HEK293 (cell line): ENCODE results near the gene RAMP1.

Experiments
- CTCF ChIA-PET: fragments of 350-600 bp; formaldehyde crosslinking; extraction: SDS; loops from one replicate; lab custom pipeline; 2021; ENCODE audit warnings: antibody characterized with exemption; lab: Yijun Ruan, JAX
- POLR2A ChIA-PET: fragments of 300-600 bp; formaldehyde crosslinking; extraction: SDS; loops from one replicate; lab custom pipeline; 2020; ENCODE audit warnings: antibody characterized with exemption, inconsistent platforms; lab: Yijun Ruan, JAX
- H3K27ac ChIP-seq: fragments of 200-500 bp; sonication (Bioruptor generic); 2 replicates; pipeline ENCODE4 v1.5.1; 2014; ENCODE audit warnings: low read depth, low read length, control low read depth, inconsistent platforms; ENCODE audit errors: extremely low read depth
- H3K36me3 ChIP-seq, 2 experiments: fragments of 200-500 bp in 1 of 2; sonication (Bioruptor generic) in 1 of 2; 1 replicate in 1 of 2; 2 replicates in 1 of 2; pipeline ENCODE4 v1.5.1; 2014 to 2017; ENCODE audit warnings: inconsistent platforms in 2 of 2, low read length in 2 of 2; ENCODE audit not compliant: control insufficient read depth in 2 of 2, insufficient read depth in 1 of 2
- H3K4me1 ChIP-seq: fragments of 200-500 bp; sonication (Bioruptor generic); 2 replicates; pipeline ENCODE4 v1.5.1; 2014; ENCODE audit warnings: mild to moderate bottlenecking, low read length, inconsistent platforms; ENCODE audit not compliant: control insufficient read depth, insufficient read depth
- H3K4me3 ChIP-seq: 2 replicates; pipeline ENCODE4 v1.5.1; 2011; ENCODE audit warnings: low read depth, mild to moderate bottlenecking, control low read depth, low read length, moderate library complexity
- H3K9me3 ChIP-seq: fragments of 200-500 bp; sonication (Bioruptor generic); 2 replicates; pipeline ENCODE4 v1.5.1; 2014; ENCODE audit warnings: low read depth, low read length, inconsistent platforms; ENCODE audit not compliant: control insufficient read depth, insufficient read depth
- FEZF1 ChIP-seq: fragments of 450-650 bp; formaldehyde crosslinking; IDR thresholded peaks from 2 replicates; pipeline ENCODE4 v1.5.1; 2016; ENCODE audit warnings: missing biosample characterization, missing genetic modification characterization
- GLI2 ChIP-seq: fragments of 450-650 bp; formaldehyde crosslinking; IDR thresholded peaks from 2 replicates; pipeline ENCODE4; 2017; ENCODE audit warnings: missing biosample characterization, missing genetic modification characterization, low read depth, borderline replicate concordance
- HIC1 ChIP-seq: fragments of 450-650 bp; formaldehyde crosslinking; IDR thresholded peaks from 2 replicates; pipeline ENCODE4 v1.5.1; 2016; ENCODE audit warnings: missing biosample characterization, missing genetic modification characterization
- RBAK ChIP-seq: fragments of 450-650 bp; formaldehyde crosslinking; IDR thresholded peaks from 2 replicates; pipeline ENCODE4 v1.5.1; 2016; ENCODE audit warnings: missing biosample characterization, missing genetic modification characterization
- YY1 ChIP-seq: fragments of 450-650 bp; formaldehyde crosslinking; IDR thresholded peaks from 2 replicates; pipeline ENCODE4 v1.5.1; 2018; ENCODE audit warnings: missing biosample characterization, missing genetic modification characterization
- YY2 ChIP-seq: fragments of 450-650 bp; formaldehyde crosslinking; IDR thresholded peaks from 2 replicates; pipeline ENCODE4 v1.5.1; 2016; ENCODE audit warnings: missing biosample characterization, missing genetic modification characterization
- ZBTB10 ChIP-seq: fragments of 450-650 bp; formaldehyde crosslinking; IDR thresholded peaks from 2 replicates; pipeline ENCODE4 v1.5.1; 2016; ENCODE audit warnings: missing biosample characterization, missing genetic modification characterization
- ZFP37 ChIP-seq: fragments of 450-650 bp; formaldehyde crosslinking; IDR thresholded peaks from 2 replicates; pipeline ENCODE4 v1.5.1; 2016; ENCODE audit warnings: missing biosample characterization, missing genetic modification characterization
- ZIC2 ChIP-seq: fragments of 450-650 bp; formaldehyde crosslinking; IDR thresholded peaks from 2 replicates; pipeline ENCODE4 v1.5.1; 2016; ENCODE audit warnings: missing biosample characterization, missing genetic modification characterization
- ZNF112 ChIP-seq: fragments of 450-650 bp; formaldehyde crosslinking; IDR thresholded peaks from 2 replicates; pipeline ENCODE4 v1.5.0; 2017; ENCODE audit warnings: missing biosample characterization, missing genetic modification characterization
- ZNF23 ChIP-seq: fragments of 450-650 bp; formaldehyde crosslinking; IDR thresholded peaks from 2 replicates; pipeline ENCODE4 v1.5.1; 2016; ENCODE audit warnings: missing biosample characterization, missing genetic modification characterization, borderline replicate concordance
- ZNF248 ChIP-seq: fragments of 450-650 bp; formaldehyde crosslinking; IDR thresholded peaks from 2 replicates; pipeline ENCODE4 v1.5.1; 2017; ENCODE audit warnings: missing biosample characterization, missing genetic modification characterization
- ZNF274 ChIP-seq, 2 experiments: fragments of 200-500 bp in 1 of 2; fragments of 450-650 bp in 1 of 2; sonication (Bioruptor generic) in 1 of 2; formaldehyde crosslinking in 1 of 2; IDR thresholded peaks; 2 replicates each; pipeline versions ENCODE4 v1.5.1 to v1.6.1; 2014 to 2016; ENCODE audit warnings: borderline replicate concordance in 1 of 2, inconsistent platforms in 1 of 2, low read length in 1 of 2, missing biosample characterization in 1 of 2, missing genetic modification characterization in 1 of 2
- ZNF350 ChIP-seq: fragments of 450-650 bp; formaldehyde crosslinking; IDR thresholded peaks from 2 replicates; pipeline ENCODE4 v1.5.0; 2017; ENCODE audit warnings: missing biosample characterization, mild to moderate bottlenecking, missing genetic modification characterization
- ZNF426 ChIP-seq: fragments of 450-650 bp; formaldehyde crosslinking; IDR thresholded peaks from 2 replicates; pipeline ENCODE4 v1.5.1; 2017; ENCODE audit warnings: missing biosample characterization, missing genetic modification characterization, mild to moderate bottlenecking, inconsistent platforms, moderate library complexity
- ZNF768 ChIP-seq: fragments of 450-650 bp; formaldehyde crosslinking; IDR thresholded peaks from 2 replicates; pipeline ENCODE4 v1.5.1; 2018; ENCODE audit warnings: missing biosample characterization, mild to moderate bottlenecking, missing genetic modification characterization
- ZNF777 ChIP-seq: fragments of 450-650 bp; formaldehyde crosslinking; IDR thresholded peaks from 2 replicates; pipeline ENCODE4 v1.5.1; 2017; ENCODE audit warnings: missing biosample characterization, missing genetic modification characterization, borderline replicate concordance
- ZNF791 ChIP-seq: fragments of 450-650 bp; formaldehyde crosslinking; IDR thresholded peaks from 2 replicates; pipeline ENCODE4 v1.5.1; 2016; ENCODE audit warnings: missing biosample characterization, missing genetic modification characterization
- ZSCAN4 ChIP-seq: fragments of 450-650 bp; formaldehyde crosslinking; IDR thresholded peaks from 2 replicates; pipeline ENCODE4 v1.5.1; 2017; ENCODE audit warnings: missing biosample characterization, missing genetic modification characterization
- TF ChIP-seq, protein P1 (sequence below): fragments of 450-650 bp; formaldehyde crosslinking; conservative IDR thresholded peaks from 2 replicates; pipeline ENCODE4 v1.5.1; 2016; ENCODE audit warnings: low read depth, missing biosample characterization, missing genetic modification characterization

The RAMP1 gene

GRCh38 chr2:237911363-237912017, 52.1 kb downstream of the RAMP1 start (continued):
- TF ChIP-seq HIC1 (tag by site-specific recombination) (no peak), ZNF768 (tag by site-specific recombination) (no peak)

- H3K9me3 ChIP-seq = no peaks in the 10 kb centered on the region
- H3K36me3 ChIP-seq = no peaks in the 10 kb centered on the region
- H3K4me3 ChIP-seq = no peak overlapping the region
- H3K27ac ChIP-seq = no peak overlapping the region
- CTCF ChIA-PET = no interaction called here
- POLR2A ChIA-PET = no interaction called here
- TF ChIP-seq ZNF426 (tag by site-specific recombination) = no peak
- no peak for TF ChIP-seq YY2
- TF ChIP-seq ZNF777 = no peak
- TF ChIP-seq RBAK (tag by site-specific recombination) = no peak
- no peak for TF ChIP-seq YY1 (tag by site-specific recombination)
- TF ChIP-seq ZSCAN4 (tag by site-specific recombination) = no peak
- no peak for TF ChIP-seq GLI2 (tag by site-specific recombination)
- TF ChIP-seq ZNF112 (tag by site-specific recombination) = no peak
- TF ChIP-seq ZFP37 (tag by site-specific recombination) = no peak
- TF ChIP-seq ZNF23 = no peak
- no peak for TF ChIP-seq ZBTB10 (tag by site-specific recombination)
- no peak for TF ChIP-seq ZNF248
- no peak for TF ChIP-seq ZNF350 (tag by site-specific recombination)
- TF ChIP-seq ZIC2 = no peak
- TF ChIP-seq FEZF1 (tag by site-specific recombination) = no peak
- TF ChIP-seq, protein P1, sequence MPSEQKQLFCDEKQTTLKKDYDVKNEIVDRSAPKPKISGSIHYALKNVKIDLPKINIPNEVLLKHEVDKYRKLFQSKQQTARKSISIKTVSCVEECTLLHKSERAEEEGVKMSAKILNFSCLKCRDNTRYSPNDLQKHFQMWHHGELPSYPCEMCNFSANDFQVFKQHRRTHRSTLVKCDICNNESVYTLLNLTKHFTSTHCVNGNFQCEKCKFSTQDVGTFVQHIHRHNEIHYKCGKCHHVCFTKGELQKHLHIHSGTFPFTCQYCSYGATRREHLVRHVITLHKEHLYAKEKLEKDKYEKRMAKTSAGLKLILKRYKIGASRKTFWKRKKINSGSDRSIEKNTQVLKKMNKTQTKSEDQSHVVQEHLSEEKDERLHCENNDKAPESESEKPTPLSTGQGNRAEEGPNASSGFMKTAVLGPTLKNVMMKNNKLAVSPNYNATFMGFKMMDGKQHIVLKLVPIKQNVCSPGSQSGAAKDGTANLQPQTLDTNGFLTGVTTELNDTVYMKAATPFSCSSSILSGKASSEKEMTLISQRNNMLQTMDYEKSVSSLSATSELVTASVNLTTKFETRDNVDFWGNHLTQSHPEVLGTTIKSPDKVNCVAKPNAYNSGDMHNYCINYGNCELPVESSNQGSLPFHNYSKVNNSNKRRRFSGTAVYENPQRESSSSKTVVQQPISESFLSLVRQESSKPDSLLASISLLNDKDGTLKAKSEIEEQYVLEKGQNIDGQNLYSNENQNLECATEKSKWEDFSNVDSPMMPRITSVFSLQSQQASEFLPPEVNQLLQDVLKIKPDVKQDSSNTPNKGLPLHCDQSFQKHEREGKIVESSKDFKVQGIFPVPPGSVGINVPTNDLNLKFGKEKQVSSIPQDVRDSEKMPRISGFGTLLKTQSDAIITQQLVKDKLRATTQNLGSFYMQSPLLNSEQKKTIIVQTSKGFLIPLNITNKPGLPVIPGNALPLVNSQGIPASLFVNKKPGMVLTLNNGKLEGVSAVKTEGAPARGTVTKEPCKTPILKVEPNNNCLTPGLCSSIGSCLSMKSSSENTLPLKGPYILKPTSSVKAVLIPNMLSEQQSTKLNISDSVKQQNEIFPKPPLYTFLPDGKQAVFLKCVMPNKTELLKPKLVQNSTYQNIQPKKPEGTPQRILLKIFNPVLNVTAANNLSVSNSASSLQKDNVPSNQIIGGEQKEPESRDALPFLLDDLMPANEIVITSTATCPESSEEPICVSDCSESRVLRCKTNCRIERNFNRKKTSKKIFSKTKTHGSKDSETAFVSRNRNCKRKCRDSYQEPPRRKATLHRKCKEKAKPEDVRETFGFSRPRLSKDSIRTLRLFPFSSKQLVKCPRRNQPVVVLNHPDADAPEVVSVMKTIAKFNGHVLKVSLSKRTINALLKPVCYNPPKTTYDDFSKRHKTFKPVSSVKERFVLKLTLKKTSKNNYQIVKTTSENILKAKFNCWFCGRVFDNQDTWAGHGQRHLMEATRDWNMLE (tag by site-specific recombination) = no peak
- TF ChIP-seq ZNF274 (IDR thresholded peaks at IDR 0.05; ENCODE audit: low read length) = no peak
- TF ChIP-seq ZNF274 (tag by site-specific recombination; IDR thresholded peaks at IDR 0.05; ENCODE audit: borderline replicate concordance) = no peak
- no peak for TF ChIP-seq ZNF791
- H3K4me1 ChIP-seq = no peaks in the 10 kb centered on the region
Measured at GRCh38 chr2:237912271-237913192, 53.1 kb downstream of the RAMP1 start.
